GM23338 (cell line): ENCODE results near the gene CPNE7. TPM values are rescaled to one million over a fixed set of nuclear protein-coding genes. Genes with fewer than 3 reads are reported as not detected.

ENCODE experiments used
- JUNB ChIP-seq: IDR thresholded peaks from one replicate; pipeline ENCODE4 v1.6.1; 2016; ENCODE audit warnings: antibody characterized with exemption; ENCODE audit not compliant: unreplicated experiment
- polyA plus RNA-seq: library from polyadenylated mRNA; unstranded; fragments of >200 nt; fragmentation: Nextera tagmentation; extraction: Ambion mirVana; gene quantifications from 2 replicates; pipeline ENCODE4 v1.2.1, GENCODE V29; 2016
- small RNA-seq: library from RNA; depleted of rRNA; stranded (forward); fragments of <200 nt; gene quantifications from one replicate; pipeline ENCODE3, GENCODE V24; 2014; ENCODE audit warnings: low replicate concordance
- total RNA-seq: library from RNA; depleted of rRNA; stranded (reverse); fragments of >200 nt; shearing (Covaris generic); gene quantifications from 2 replicates; pipeline ENCODE4 v1.2.3, GENCODE V29; 2014; rRNA removed
- TF ChIP-seq, protein P1 (sequence below): fragments of 250-450 bp; sonication (Bioruptor Pico); IDR thresholded peaks from 2 replicates; pipeline ENCODE4 v1.5.0; 2020; ENCODE audit warnings: mild to moderate bottlenecking, moderate library complexity

The CPNE7 gene
- total and polyA plus RNA-seq, 2 experiments from 2014 or later: 11.2 to 15.7 TPM

DNA sequence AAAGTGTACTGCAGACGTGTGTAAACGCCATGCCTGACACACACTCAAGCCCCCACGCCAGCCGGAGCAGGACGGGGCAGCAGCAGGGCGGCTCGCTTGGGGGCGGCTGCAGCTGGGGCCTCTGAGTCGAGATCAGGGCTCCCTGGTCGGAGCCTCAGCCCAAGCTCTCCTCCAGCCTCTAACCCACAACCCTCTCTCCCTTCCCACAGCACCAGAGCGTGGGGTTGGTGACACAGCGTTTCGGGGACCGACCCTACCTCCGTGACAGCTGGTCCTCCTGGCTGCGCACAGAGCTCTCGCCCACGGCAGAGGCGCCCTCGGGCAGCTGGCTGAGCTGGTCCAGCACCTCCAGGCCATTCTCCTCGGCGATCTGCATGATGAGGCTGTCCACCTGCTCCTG, 70.7 kb downstream of the CPNE7 start (continued):
- TF ChIP-seq, protein P1, sequence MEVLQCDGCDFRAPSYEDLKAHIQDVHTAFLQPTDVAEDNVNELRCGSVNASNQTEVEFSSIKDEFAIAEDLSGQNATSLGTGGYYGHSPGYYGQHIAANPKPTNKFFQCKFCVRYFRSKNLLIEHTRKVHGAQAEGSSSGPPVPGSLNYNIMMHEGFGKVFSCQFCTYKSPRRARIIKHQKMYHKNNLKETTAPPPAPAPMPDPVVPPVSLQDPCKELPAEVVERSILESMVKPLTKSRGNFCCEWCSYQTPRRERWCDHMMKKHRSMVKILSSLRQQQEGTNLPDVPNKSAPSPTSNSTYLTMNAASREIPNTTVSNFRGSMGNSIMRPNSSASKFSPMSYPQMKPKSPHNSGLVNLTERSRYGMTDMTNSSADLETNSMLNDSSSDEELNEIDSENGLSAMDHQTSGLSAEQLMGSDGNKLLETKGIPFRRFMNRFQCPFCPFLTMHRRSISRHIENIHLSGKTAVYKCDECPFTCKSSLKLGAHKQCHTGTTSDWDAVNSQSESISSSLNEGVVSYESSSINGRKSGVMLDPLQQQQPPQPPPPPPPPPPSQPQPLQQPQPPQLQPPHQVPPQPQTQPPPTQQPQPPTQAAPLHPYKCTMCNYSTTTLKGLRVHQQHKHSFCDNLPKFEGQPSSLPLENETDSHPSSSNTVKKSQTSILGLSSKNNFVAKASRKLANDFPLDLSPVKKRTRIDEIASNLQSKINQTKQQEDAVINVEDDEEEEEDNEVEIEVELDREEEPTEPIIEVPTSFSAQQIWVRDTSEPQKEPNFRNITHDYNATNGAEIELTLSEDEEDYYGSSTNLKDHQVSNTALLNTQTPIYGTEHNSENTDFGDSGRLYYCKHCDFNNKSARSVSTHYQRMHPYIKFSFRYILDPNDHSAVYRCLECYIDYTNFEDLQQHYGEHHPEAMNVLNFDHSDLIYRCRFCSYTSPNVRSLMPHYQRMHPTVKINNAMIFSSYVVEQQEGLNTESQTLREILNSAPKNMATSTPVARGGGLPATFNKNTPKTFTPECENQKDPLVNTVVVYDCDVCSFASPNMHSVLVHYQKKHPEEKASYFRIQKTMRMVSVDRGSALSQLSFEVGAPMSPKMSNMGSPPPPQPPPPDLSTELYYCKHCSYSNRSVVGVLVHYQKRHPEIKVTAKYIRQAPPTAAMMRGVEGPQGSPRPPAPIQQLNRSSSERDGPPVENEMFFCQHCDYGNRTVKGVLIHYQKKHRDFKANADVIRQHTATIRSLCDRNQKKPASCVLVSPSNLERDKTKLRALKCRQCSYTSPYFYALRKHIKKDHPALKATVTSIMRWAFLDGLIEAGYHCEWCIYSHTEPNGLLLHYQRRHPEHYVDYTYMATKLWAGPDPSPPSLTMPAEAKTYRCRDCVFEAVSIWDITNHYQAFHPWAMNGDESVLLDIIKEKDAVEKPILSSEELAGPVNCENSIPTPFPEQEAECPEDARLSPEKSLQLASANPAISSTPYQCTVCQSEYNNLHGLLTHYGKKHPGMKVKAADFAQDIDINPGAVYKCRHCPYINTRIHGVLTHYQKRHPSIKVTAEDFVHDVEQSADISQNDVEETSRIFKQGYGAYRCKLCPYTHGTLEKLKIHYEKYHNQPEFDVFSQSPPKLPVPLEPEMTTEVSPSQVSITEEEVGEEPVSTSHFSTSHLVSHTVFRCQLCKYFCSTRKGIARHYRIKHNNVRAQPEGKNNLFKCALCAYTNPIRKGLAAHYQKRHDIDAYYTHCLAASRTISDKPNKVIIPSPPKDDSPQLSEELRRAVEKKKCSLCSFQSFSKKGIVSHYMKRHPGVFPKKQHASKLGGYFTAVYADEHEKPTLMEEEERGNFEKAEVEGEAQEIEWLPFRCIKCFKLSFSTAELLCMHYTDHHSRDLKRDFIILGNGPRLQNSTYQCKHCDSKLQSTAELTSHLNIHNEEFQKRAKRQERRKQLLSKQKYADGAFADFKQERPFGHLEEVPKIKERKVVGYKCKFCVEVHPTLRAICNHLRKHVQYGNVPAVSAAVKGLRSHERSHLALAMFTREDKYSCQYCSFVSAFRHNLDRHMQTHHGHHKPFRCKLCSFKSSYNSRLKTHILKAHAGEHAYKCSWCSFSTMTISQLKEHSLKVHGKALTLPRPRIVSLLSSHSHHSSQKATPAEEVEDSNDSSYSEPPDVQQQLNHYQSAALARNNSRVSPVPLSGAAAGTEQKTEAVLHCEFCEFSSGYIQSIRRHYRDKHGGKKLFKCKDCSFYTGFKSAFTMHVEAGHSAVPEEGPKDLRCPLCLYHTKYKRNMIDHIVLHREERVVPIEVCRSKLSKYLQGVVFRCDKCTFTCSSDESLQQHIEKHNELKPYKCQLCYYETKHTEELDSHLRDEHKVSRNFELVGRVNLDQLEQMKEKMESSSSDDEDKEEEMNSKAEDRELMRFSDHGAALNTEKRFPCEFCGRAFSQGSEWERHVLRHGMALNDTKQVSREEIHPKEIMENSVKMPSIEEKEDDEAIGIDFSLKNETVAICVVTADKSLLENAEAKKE: no peak
- no peak for TF ChIP-seq JUNB

Small RNAs within 50 kb of the gene (small RNA-seq; reads per million reads assigned to genes)
- gene SNORD68: not detected

Other genes with a start within 250 kb of the CPNE7 start
- 114 and 159 TPM in 2 replicates for gene ANKRD11, start 85.2 kb upstream of the CPNE7 start, total RNA-seq
- gene ANKRD11, start 85.2 kb upstream of the CPNE7 start, polyA plus RNA-seq: 130 and 140 TPM in 2 replicates
- gene SPG7, start 67.4 kb upstream of the CPNE7 start, total RNA-seq: 267 and 326 TPM in 2 replicates
- gene SPG7, start 67.4 kb upstream of the CPNE7 start, polyA plus RNA-seq: 69.4 and 77.1 TPM in 2 replicates
- 3,617 and 4,677 TPM in 2 replicates for gene RPL13, start 15.1 kb upstream of the CPNE7 start, total RNA-seq
- 3,489 and 3,901 TPM in 2 replicates for gene RPL13, start 15.1 kb upstream of the CPNE7 start, polyA plus RNA-seq
- 0.93 and 2.3 TPM in 2 replicates for gene DPEP1, start 37.9 kb downstream of the CPNE7 start, total RNA-seq
- gene DPEP1, start 37.9 kb downstream of the CPNE7 start, polyA plus RNA-seq: 0.38 and 1.7 TPM in 2 replicates
- 60.1 and 81.9 TPM in 2 replicates for gene CHMP1A, start 82.0 kb downstream of the CPNE7 start, total RNA-seq
- gene CHMP1A, start 82.0 kb downstream of the CPNE7 start, polyA plus RNA-seq: 42.3 TPM in 2 replicates
- 5.8 and 6.6 TPM in 2 replicates for gene SPATA33, start 82.1 kb downstream of the CPNE7 start, total RNA-seq
- gene SPATA33, start 82.1 kb downstream of the CPNE7 start, polyA plus RNA-seq: 13.9 and 17.4 TPM in 2 replicates
- gene CDK10, start 110.9 kb downstream of the CPNE7 start, total RNA-seq: 53.2 and 64.6 TPM in 2 replicates
- gene CDK10, start 110.9 kb downstream of the CPNE7 start, polyA plus RNA-seq: 79.0 and 88.0 TPM in 2 replicates
- gene SPATA2L, start 125.9 kb downstream of the CPNE7 start, total RNA-seq: 23.4 and 26.2 TPM in 2 replicates
- gene SPATA2L, start 125.9 kb downstream of the CPNE7 start, polyA plus RNA-seq: 6.9 and 11.1 TPM in 2 replicates
- gene VPS9D1, start 145.1 kb downstream of the CPNE7 start, total RNA-seq: 1.8 and 2.1 TPM in 2 replicates
- gene VPS9D1, start 145.1 kb downstream of the CPNE7 start, polyA plus RNA-seq: 2.0 and 2.2 TPM in 2 replicates
- gene ZNF276, start 145.8 kb downstream of the CPNE7 start, total RNA-seq: 12.7 and 15.6 TPM in 2 replicates
- gene ZNF276, start 145.8 kb downstream of the CPNE7 start, polyA plus RNA-seq: 3.4 and 4.3 TPM in 2 replicates
- 75.9 and 89.9 TPM in 2 replicates for gene FANCA, start 240.9 kb downstream of the CPNE7 start, total RNA-seq
- gene FANCA, start 240.9 kb downstream of the CPNE7 start, polyA plus RNA-seq: 36.4 and 42.3 TPM in 2 replicates